Tongue (tissue), 2 donors: ENCODE results near the gene CASP10. TPM values are rescaled to one million over a fixed set of nuclear protein-coding genes. Genes with fewer than 3 reads are reported as not detected.
A peak's percentile ranks its signal among the peaks of the same experiment; 100 is the strongest.
"Not testable (repeated sequence)": the region's sequence is repeated elsewhere in the genome, so short reads cannot be mapped to it uniquely, and the experiment has no call there.

Source experiments
- DNase-seq: peaks from one replicate; pipeline ENCODE4 v3.0.0-alpha.2; 2015
- total RNA-seq: library from RNA; depleted of rRNA; stranded (reverse); fragments of >200 nt; gene quantifications from one replicate; pipeline ENCODE4 v1.2.3, GENCODE V29; 2014

CASP10 gene
- total RNA-seq, 1 donor from 2014 or later, result 10.8 TPM

GRCh38 chr2:201154615-201155399, 28.1 kb upstream of the CASP10 start:
- no peak for DNase-seq

- no peak for DNase-seq
Measured at GRCh38 chr2:201156036-201156435, 26.9 kb upstream of the CASP10 start.

DNA sequence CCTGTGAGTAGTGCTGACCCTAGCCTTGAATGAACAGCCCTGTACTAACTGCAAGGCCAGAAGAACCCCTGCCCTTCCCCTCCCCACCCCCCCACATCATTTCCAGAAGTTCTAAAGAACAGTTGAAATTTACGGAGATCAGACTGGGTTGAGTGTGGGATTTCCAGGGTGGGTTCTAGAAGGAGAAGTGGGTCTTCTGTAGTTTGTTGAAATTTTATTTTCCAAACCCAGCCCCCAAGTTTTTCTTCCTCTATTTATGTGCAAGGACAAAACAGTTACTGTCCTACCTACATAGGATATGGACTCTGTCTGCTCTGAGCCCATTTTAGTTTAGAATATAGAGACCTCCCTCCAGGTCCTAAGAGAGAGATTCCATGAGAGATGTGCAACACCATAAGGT, 26.3 kb upstream of the CASP10 start:
- no peak for DNase-seq

DNA sequence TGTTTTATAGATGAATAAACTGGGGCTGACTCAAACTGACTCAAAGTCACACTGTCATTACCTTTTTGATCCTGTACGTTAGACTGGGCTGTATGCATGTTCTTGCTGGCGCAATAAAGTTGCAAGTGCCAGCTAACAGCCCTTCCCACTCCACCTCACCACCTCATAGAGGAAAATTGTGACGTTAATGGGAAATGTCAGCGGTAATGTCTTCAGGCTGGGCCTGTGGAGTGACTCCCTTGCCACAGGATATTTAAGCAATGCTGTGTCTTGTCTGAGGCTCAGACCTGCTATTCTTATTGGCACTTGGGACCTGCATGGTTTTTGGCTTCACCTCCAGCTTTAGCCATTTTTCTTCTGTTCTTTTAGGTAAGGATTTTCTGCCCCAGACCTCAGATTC, 25.2 kb upstream of the CASP10 start:
- DNase-seq, result peak; percentile 7

- peak; percentile 80 for DNase-seq
Measured at GRCh38 chr2:201158111-201158929, 24.6 kb upstream of the CASP10 start.

DNA sequence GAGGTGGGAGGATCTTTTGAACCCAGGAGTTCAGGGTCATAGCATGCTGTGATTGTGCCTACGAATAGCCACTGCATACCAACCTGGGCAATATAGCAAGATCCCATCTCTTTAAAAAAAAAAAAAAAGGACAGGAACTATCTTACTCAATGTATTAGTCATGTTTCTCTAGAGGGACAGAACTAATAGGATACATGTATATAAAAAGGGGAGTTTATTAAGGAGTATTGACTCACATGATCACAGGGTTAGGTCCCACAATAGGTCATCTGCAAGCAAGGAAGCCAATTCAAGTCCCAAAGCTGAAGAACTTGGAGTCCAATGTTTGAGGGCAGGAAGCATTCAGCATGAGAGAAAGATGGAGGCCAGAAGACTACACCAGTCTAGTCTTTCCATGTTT, 18.8 kb upstream of the CASP10 start:
- no peak for DNase-seq

GRCh38 chr2:201167546-201167945, 15.4 kb upstream of the CASP10 start:
- no peak for DNase-seq

GRCh38 chr2:201168496-201168895, 14.4 kb upstream of the CASP10 start:
- not testable (repeated sequence) for DNase-seq

DNA sequence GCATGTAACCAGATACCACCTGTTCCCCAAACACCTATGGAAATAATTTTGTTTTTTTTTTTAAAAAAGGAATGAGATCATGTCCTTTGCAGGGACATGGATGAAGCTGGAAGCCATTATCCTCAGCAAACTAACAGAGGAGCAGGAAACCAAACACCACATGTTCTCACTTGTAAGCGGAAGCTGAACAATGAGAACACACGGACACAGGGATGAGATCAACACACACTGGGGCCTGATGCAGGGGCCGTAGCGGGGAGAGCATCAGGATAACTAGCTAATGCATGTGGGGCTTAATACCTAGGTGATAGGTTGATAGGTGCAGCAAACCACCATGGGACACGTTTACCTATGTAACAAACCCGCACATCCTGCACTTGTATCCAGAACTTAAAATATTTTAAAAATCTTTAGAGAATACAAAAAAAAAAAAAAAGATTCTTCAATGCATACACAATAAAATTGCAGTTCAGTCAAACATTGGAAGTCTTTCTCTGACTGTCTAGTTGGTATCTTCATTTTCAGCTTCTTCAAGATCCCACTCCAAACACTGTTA, 11.6 kb upstream of the CASP10 start:
- DNase-seq, result peak; percentile 14

GRCh38 chr2:201172279-201172678, 10.7 kb upstream of the CASP10 start:
- no peak for DNase-seq

- no peak for DNase-seq
Measured at GRCh38 chr2:201174687-201175086, 8.3 kb upstream of the CASP10 start.

DNA sequence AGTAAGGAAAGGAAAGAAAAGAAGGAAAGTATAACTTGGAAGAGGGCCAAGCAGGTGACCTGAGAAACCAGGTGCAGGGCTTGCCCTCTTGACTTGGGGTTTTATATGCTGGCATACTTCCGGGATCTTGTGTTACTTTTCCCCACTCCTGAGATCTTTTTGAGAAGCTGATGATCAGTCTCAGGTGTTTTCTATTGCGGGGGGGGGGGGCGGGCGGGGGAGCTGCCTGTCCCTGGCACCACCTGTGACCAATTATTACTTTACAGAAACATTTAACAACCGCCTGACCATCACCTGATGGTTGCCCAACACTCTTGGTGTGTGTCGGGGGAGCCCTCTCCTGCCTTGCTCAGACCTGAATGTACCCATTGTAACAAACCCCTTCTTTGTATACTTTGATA, 6.9 kb upstream of the CASP10 start:
- no peak for DNase-seq

DNA sequence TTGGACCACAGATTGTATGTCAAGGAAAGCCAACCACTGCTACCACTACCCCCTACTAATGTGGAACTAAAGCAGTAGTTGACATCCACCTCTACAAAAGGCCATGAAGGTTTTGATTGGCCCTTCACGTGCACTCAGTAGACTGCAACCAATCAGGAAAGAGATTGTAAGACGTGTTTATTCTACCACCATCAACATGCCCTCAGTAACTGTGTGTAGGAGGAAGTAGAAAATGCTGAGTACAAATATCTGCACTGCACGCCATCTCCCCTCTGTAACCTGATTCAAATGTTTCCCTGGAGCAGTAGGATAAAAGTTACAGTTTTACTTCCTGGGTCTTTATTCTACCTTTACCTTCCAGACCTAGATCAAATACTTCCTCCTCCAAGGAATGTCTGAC, 2.9 kb upstream of the CASP10 start:
- DNase-seq, result no peak

GRCh38 chr2:201183365-201183727, 405 bp downstream of the CASP10 start:
- no peak for DNase-seq

DNA sequence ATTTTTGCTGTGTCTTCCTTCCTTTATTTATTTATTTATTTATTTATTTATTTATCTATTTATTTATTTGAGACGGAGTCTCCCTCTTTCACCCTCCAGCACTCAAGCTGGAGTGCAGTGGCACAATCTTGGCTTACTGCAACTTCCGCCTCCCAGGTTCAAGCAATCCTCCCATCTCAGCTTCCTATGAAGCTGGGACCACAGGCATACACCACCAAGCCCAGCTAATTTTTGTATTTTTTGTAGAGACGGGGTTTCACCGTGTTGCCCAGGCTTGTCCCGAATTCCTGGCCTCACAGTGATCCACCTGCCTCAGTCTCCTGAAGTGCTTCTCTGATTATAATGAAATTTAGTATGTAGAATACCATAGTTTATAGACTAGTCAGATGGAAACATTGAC, 894 bp downstream of the CASP10 start:
- DNase-seq, result not testable (repeated sequence)

DNA sequence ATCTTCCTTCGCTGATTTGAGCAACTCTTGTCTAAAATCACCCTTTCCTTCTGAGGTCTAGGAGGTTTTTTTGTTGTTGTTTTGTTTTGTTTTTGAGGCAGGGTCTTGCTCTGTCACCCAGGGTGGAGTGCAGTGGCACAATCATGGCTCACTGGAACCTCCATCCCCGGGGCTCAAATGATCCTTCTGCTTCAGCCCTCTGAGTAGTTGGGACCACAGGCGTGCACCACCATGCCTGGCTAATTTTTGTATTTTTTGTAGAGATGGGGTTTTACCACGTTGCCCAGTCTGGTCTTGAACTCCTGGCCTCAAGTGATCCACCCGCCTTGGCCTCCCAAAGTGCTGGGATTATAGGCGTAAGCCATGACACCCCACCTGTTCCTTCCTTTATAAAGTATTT, 1.3 kb downstream of the CASP10 start:
- DNase-seq, result not testable (repeated sequence)

GRCh38 chr2:201185863-201186262, 2.9 kb downstream of the CASP10 start:
- DNase-seq, result no peak

DNA sequence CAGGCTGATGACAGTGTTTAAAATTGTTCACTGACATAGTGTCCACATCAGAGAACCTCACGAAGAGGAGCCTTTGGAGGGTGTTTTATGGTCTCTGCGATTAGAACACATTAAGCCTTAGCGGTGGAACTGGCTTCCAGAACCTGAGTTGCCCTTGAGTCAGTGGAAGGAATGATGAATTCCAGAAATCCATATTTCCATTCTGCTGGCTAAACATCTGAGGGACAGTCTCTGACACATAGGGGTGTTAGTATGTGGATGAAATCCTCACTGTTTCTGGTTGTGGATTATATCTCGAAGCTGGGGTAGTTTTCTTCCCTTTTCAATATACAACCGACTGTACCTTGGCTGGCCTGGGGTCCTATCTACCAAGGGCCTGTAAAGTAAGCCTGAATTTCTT, 4.0 kb downstream of the CASP10 start:
- DNase-seq, result no peak

DNA sequence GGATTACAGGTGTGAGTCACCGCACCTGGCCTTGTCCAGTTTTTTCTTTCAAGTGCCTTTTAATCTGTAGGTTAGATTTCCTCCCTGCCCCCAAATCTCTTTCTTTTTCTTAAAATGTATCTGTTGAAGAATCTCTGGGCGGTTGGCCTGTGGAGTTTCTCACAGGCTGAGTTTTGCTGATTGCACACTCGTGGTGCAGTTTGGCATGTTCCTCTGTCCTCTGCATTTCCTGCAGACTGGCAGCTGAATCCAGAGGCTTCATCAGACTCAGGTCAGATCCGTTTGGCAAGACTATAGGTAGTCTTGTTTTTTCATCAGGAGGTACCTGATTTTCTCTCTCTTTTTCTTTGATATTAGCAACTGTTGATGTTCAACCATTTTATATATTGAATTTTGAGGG, 5.5 kb downstream of the CASP10 start:
- DNase-seq, result no peak

DNA sequence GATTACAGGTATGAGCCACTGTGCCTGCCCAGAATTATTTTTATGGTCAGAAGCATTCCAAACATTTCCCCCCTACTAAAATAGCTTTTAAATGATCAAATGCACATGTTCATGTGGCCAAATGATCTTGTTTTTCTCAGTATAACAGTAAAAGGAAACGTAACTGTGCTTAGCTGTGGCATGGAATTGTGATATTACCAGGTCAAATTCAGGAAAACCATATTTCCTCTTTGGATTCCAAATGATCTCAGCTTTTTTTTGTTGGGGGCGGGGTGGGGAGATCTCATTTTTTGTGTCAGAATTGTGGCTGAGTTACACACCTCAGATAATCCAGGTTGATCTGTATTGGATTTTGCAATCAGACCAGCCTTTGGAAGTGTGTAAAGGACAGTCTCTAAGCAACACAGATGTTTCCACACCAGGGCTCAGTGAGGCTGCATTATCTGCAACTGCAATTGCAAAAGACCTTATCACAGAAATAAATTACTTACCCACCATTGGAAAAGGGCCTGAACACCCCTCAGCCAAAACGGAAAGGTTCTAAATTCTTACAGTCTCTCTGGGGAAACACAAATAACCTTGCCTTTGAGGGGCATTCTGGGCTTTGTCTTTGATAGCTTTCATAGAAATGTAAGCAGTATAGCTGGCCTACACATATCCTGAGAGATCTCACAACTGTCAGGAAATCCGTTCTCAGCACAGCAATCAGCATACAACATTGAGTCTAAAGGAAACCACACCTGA, 8.4 kb downstream of the CASP10 start:
- peak; percentile 15 for DNase-seq

- DNase-seq, result no peak
Measured at GRCh38 chr2:201194097-201194496, 11.2 kb downstream of the CASP10 start.

DNA sequence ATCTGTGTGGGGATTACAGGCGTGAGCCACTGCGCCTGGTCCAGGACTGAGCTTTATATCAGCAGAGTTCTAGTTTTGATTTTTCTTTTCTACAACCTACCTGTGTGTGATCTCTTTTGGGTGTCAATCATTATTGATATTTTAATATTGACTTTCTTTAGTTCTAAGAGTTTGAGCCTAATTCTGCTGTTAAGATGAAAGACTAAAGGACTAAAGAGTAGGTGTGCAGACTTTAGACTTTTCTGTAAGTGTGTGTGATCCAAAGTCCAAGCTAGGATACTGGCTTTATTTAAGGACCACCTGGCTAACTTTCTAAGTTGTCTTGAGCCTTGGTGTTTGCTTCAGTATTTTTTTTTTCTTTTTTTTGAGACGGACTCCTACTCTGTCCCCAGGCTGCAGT, 12.4 kb downstream of the CASP10 start:
- DNase-seq, result no peak

GRCh38 chr2:201196003-201196402, 13.1 kb downstream of the CASP10 start:
- no peak for DNase-seq
